Neuronal stem cell (in vitro differentiated cells): ENCODE measurements around the gene XPO6.

Source experiments
- DNase-seq: peaks from one replicate; pipeline ENCODE4 v3.0.0-alpha.2; 2013; ENCODE audit warnings: low spot score
- H2AFZ ChIP-seq: one replicate; pipeline ENCODE4 v1.6.1; 2013; ENCODE audit warnings: mild to moderate bottlenecking, low read length, inconsistent platforms
- H2AK5ac ChIP-seq: 2 replicates; pipeline ENCODE4 v1.6.1; 2013; ENCODE audit warnings: low read depth, mild to moderate bottlenecking, inconsistent platforms, low read length, moderate library complexity, mixed read lengths
- H2BK120ac ChIP-seq: 2 replicates; pipeline ENCODE4 v1.6.1; 2013; ENCODE audit warnings: low read depth, mild to moderate bottlenecking, inconsistent platforms, low read length, moderate library complexity, mixed read lengths
- H2BK12ac ChIP-seq: one replicate; pipeline ENCODE4 v1.6.1; 2013; ENCODE audit warnings: low read length, inconsistent platforms
- H2BK15ac ChIP-seq: 2 replicates; pipeline ENCODE4 v1.6.1; 2013; ENCODE audit warnings: mild to moderate bottlenecking, low read length, inconsistent platforms, mixed read lengths
- H2BK5ac ChIP-seq: one replicate; pipeline ENCODE4 v1.6.1; 2013; ENCODE audit warnings: inconsistent platforms, mild to moderate bottlenecking, low read length, moderate library complexity
- H3K14ac ChIP-seq: one replicate; pipeline ENCODE4 v1.6.1; 2013; ENCODE audit warnings: low read length, inconsistent platforms
- H3K18ac ChIP-seq: 2 replicates; pipeline ENCODE4 v1.6.1; 2013; ENCODE audit warnings: low read length, inconsistent platforms
- H3K23ac ChIP-seq: 2 replicates; pipeline ENCODE4 v1.6.1; 2013; ENCODE audit warnings: low read depth, mild to moderate bottlenecking, mixed read lengths, low read length, inconsistent platforms; ENCODE audit not compliant: poor library complexity
- H3K27ac ChIP-seq: replicated peaks from 3 replicates; pipeline ENCODE4 v1.5.1; 2013; ENCODE audit warnings: low read length, inconsistent platforms
- H3K27me3 ChIP-seq, 3 experiments: 2 replicates each; pipeline ENCODE4 v1.6.1; 2013; ENCODE audit warnings: low read length in 3 of 3, mild to moderate bottlenecking in 2 of 3, inconsistent platforms in 1 of 3, low read depth in 1 of 3, mixed read lengths in 1 of 3, moderate library complexity in 1 of 3; ENCODE audit not compliant: control insufficient read depth in 3 of 3, insufficient read depth in 3 of 3
- H3K36me3 ChIP-seq, 2 donors: replicated peaks in 1 of 2; 2 replicates each; pipeline ENCODE4 v1.6.1; 2013; ENCODE audit warnings: low read length in 2 of 2; ENCODE audit not compliant: control insufficient read depth in 2 of 2, insufficient read depth in 2 of 2
- H3K4ac ChIP-seq: 2 replicates; pipeline ENCODE4 v1.6.1; 2013; ENCODE audit warnings: inconsistent platforms, mild to moderate bottlenecking, low read length, moderate library complexity
- H3K4me1 ChIP-seq, 2 donors: 1 replicate in 1 of 2; 2 replicates in 1 of 2; pipeline ENCODE4 v1.6.1; 2013; ENCODE audit warnings: low read length in 2 of 2, low read depth in 1 of 2; ENCODE audit not compliant: control insufficient read depth in 2 of 2, insufficient read depth in 1 of 2
- H3K4me2 ChIP-seq: one replicate; pipeline ENCODE4 v1.6.1; 2013; ENCODE audit warnings: mild to moderate bottlenecking, low read length, inconsistent platforms; ENCODE audit not compliant: insufficient read depth, poor library complexity, severe bottlenecking
- H3K4me3 ChIP-seq, 2 donors: 2 replicates each; pipeline ENCODE4 v1.5.1; 2013; ENCODE audit warnings: low read length in 2 of 2, mild to moderate bottlenecking in 2 of 2, inconsistent platforms in 1 of 2, moderate library complexity in 1 of 2
- H3K79me1 ChIP-seq: one replicate; pipeline ENCODE4 v1.6.1; 2013; ENCODE audit warnings: low read depth, mild to moderate bottlenecking, inconsistent platforms, low read length, moderate library complexity
- H3K9ac ChIP-seq: one replicate; pipeline ENCODE4 v1.6.1; 2013; ENCODE audit warnings: mild to moderate bottlenecking, low read depth, low read length, inconsistent platforms; ENCODE audit not compliant: poor library complexity
- H3K9me3 ChIP-seq, 2 donors: replicated peaks in 1 of 2; 2 replicates each; pipeline versions ENCODE3 to v1.6.1; 2013; ENCODE audit warnings: low read length in 2 of 2, mild to moderate bottlenecking in 2 of 2, inconsistent platforms in 1 of 2, low read depth in 1 of 2, mixed read lengths in 1 of 2, moderate library complexity in 1 of 2; ENCODE audit not compliant: control insufficient read depth in 2 of 2, insufficient read depth in 1 of 2
- H4K8ac ChIP-seq: one replicate; pipeline ENCODE4 v1.6.1; 2013; ENCODE audit warnings: low read depth, mild to moderate bottlenecking, inconsistent platforms, low read length, moderate library complexity
- H4K91ac ChIP-seq: one replicate; pipeline ENCODE4 v1.6.1; 2013; ENCODE audit warnings: low read length, low read depth, mild to moderate bottlenecking, inconsistent platforms; ENCODE audit not compliant: poor library complexity
- WGBS, 2 donors: extraction: QIAGEN DNeasy Blood & Tissue Kit; methylation state at CpG; one replicate each; pipeline ENCODE4 v1.1.7; 2013; ENCODE audit warnings: missing lambda C conversion rate in 2 of 2, mixed read lengths in 1 of 2; ENCODE audit not compliant: insufficient read length in 2 of 2, insufficient replicate concordance in 1 of 2; ENCODE audit errors: extremely low coverage in 2 of 2; 5-methylcytosine and 5-hydroxymethylcytosine counted together

The XPO6 gene

GRCh38 chr16:28182801-28183200 lies 29.0 kb downstream of the XPO6 start:
- no peak overlapping the region for H2BK5ac ChIP-seq
- no peak overlapping the region for H3K4me3 ChIP-seq
- H2AK5ac ChIP-seq, result no peak overlapping the region
- no peak overlapping the region for H3K4me2 ChIP-seq
- H3K79me1 ChIP-seq, result peaks cover under 1% of the 10 kb centered on the region
- no peak overlapping the region for H3K14ac ChIP-seq
- H2BK120ac ChIP-seq, result no peak overlapping the region
- no peak overlapping the region for H2BK15ac ChIP-seq
- no CpG with 5 or more reads among the region's 3 CpGs for WGBS, 2 donors
- H3K4ac ChIP-seq, result no peak overlapping the region
- no peak for DNase-seq
- H2AFZ ChIP-seq, result no peak overlapping the region
- no peaks in the 10 kb centered on the region for H3K27me3 ChIP-seq
- H2BK12ac ChIP-seq, result no peak overlapping the region
- H3K18ac ChIP-seq, result no peak overlapping the region
- no peak overlapping the region for H4K8ac ChIP-seq
- no peak overlapping the region for H4K91ac ChIP-seq
- H3K9ac ChIP-seq, result no peak overlapping the region
- no peak overlapping the region for H3K27ac ChIP-seq
- peaks cover 0 to 11% of the 10 kb centered on the region in 2 donors for H3K9me3 ChIP-seq
- no peak overlapping the region for H3K23ac ChIP-seq
- peaks cover under 1 to 52% of the 10 kb centered on the region in 2 donors for H3K36me3 ChIP-seq
- no peaks in the 10 kb centered on the region for H3K4me1 ChIP-seq

GRCh38 chr16:28182183-28182582 lies 29.6 kb downstream of the XPO6 start:
- H3K79me1 ChIP-seq, result peaks cover 2% of the 10 kb centered on the region
- H3K23ac ChIP-seq, result no peak overlapping the region
- no peak overlapping the region for H4K91ac ChIP-seq
- no peak overlapping the region for H2AFZ ChIP-seq
- no peak overlapping the region for H4K8ac ChIP-seq
- WGBS, 2 donors, result no CpG with 5 or more reads among the region's 7 CpGs
- no peak overlapping the region for H2BK12ac ChIP-seq
- peaks cover 0 to 11% of the 10 kb centered on the region in 2 donors for H3K9me3 ChIP-seq
- no peak overlapping the region for H3K4me2 ChIP-seq
- no peak overlapping the region for H2BK5ac ChIP-seq
- no peak overlapping the region for H3K27ac ChIP-seq
- no peak overlapping the region for H3K9ac ChIP-seq
- H3K14ac ChIP-seq, result no peak overlapping the region
- no peak overlapping the region for H3K4ac ChIP-seq
- no peaks in the 10 kb centered on the region for H3K27me3 ChIP-seq
- H3K4me3 ChIP-seq, result no peak overlapping the region
- no peak for DNase-seq
- no peak overlapping the region for H3K18ac ChIP-seq
- H3K4me1 ChIP-seq, result no peaks in the 10 kb centered on the region
- H3K36me3 ChIP-seq, result peaks cover 2 to 58% of the 10 kb centered on the region in 2 donors
- H2BK15ac ChIP-seq, result no peak overlapping the region
- H2AK5ac ChIP-seq, result no peak overlapping the region
- H2BK120ac ChIP-seq, result no peak overlapping the region

- Histone ChIP-seq H2BK120ac (no peak overlapping the region), H3K4me2 (no peak overlapping the region), H3K23ac (no peak overlapping the region), H2BK12ac (no peak overlapping the region), H2BK5ac (no peak overlapping the region), H4K8ac (no peak overlapping the region), H2BK15ac (no peak overlapping the region), H3K9me3 (peaks cover 0 to 11% of the 10 kb centered on the region in 2 donors), H3K4me1 (no peaks in the 10 kb centered on the region), H3K9ac (no peak overlapping the region), H3K14ac (no peak overlapping the region), H3K4ac (no peak overlapping the region), H3K27ac (no peak overlapping the region), H2AK5ac (no peak overlapping the region), H3K36me3 (peaks cover 4 to 59% of the 10 kb centered on the region in 2 donors), H3K4me3 (no peak overlapping the region), H3K27me3 (no peaks in the 10 kb centered on the region), H3K79me1 (peaks cover 2% of the 10 kb centered on the region), H2AFZ (no peak overlapping the region), H3K18ac (no peak overlapping the region), H4K91ac (no peak overlapping the region)
- no peak for DNase-seq
- no CpG with 5 or more reads among the region's 2 CpGs for WGBS, 2 donors
Measured at GRCh38 chr16:28181515-28181914, 30.2 kb downstream of the XPO6 start.

GRCh38 chr16:28180655-28181460 lies 30.9 kb downstream of the XPO6 start:
- Histone ChIP-seq H3K18ac (no peak overlapping the region), H3K79me1 (peaks cover 2% of the 10 kb centered on the region), H3K4me2 (no peak overlapping the region), H2BK120ac (no peak overlapping the region), H3K36me3 (peaks cover 4 to 62% of the 10 kb centered on the region in 2 donors), H3K9ac (no peak overlapping the region), H4K91ac (no peak overlapping the region), H2BK15ac (no peak overlapping the region), H3K27ac (no peak overlapping the region), H2BK5ac (no peak overlapping the region), H2BK12ac (no peak overlapping the region), H3K4me1 (no peaks in the 10 kb centered on the region), H3K4me3 (no peak overlapping the region), H3K14ac (no peak overlapping the region), H3K4ac (no peak overlapping the region), H3K23ac (no peak overlapping the region), H4K8ac (no peak overlapping the region), H2AFZ (no peak overlapping the region), H3K9me3 (peaks cover 0 to 11% of the 10 kb centered on the region in 2 donors), H3K27me3 (no peaks in the 10 kb centered on the region), H2AK5ac (no peak overlapping the region)
- no peak for DNase-seq
- no CpG with 5 or more reads among the region's 9 CpGs for WGBS, 2 donors
